ENCODE data around the gene UNCX. TPM values are rescaled to one million over a fixed set of nuclear protein-coding genes. Genes with fewer than 3 reads are reported as not detected.

The UNCX gene
- polyA plus RNA-seq, 1 experiment: not detected

- H3K4me3 ChIP-seq (ENCODE audit: low read depth, low read length): no peak overlapping the region
- DNase-seq (ENCODE audit: low read depth): no peak
- ChIA-PET CTCF (interaction anchor here (0.7 to 2.3 kb wide), 3 partner anchors 41 to 186 kb away, joined by 3 to 6 read pairs (median 3); no protein-coding TSS in a partner anchor), POLR2A (no interaction called here)
- H3K27me3 ChIP-seq (ENCODE audit: control insufficient read depth, insufficient read depth, low read length): peaks cover 61% of the 10 kb centered on the region
- no peaks in the 10 kb centered on the region for H3K36me3 ChIP-seq (ENCODE audit: control insufficient read depth, insufficient read depth, low read length)
- TF ChIP-seq CTCF (IDR thresholded peaks at IDR 0.05; ENCODE audit: insufficient read depth, low read depth, low read length): no peak
Measured at GRCh38 chr7:1246871-1247526, 14.3 kb downstream of the UNCX start.

GRCh38 chr7:1247527-1248041, 14.9 kb downstream of the UNCX start:
- no peak for DNase-seq (ENCODE audit: low read depth)
- peaks cover 58% of the 10 kb centered on the region for H3K27me3 ChIP-seq (ENCODE audit: control insufficient read depth, insufficient read depth, low read length)
- no peak for TF ChIP-seq CTCF (IDR thresholded peaks at IDR 0.05; ENCODE audit: insufficient read depth, low read depth, low read length)
- POLR2A ChIA-PET: no interaction called here
- CTCF ChIA-PET: interaction anchor here (0.7 to 2.3 kb wide), 4 partner anchors 19 to 185 kb away, joined by 3 to 6 read pairs (median 3); no protein-coding TSS in a partner anchor
- no peaks in the 10 kb centered on the region for H3K36me3 ChIP-seq (ENCODE audit: control insufficient read depth, insufficient read depth, low read length)
- no peak overlapping the region for H3K4me3 ChIP-seq (ENCODE audit: low read depth, low read length)

GRCh38 chr7:1248143-1248915, 15.7 kb downstream of the UNCX start:
- DNase-seq (ENCODE audit: low read depth): no peak
- no peak overlapping the region for H3K4me3 ChIP-seq (ENCODE audit: low read depth, low read length)
- peaks cover 53% of the 10 kb centered on the region for H3K27me3 ChIP-seq (ENCODE audit: control insufficient read depth, insufficient read depth, low read length)
- CTCF ChIA-PET: interaction anchor here (0.6 to 2.3 kb wide), 4 partner anchors 20 to 185 kb away, joined by 3 to 6 read pairs (median 3); no protein-coding TSS in a partner anchor
- TF ChIP-seq CTCF (IDR thresholded peaks at IDR 0.05; ENCODE audit: insufficient read depth, low read depth, low read length): no peak
- no peaks in the 10 kb centered on the region for H3K36me3 ChIP-seq (ENCODE audit: control insufficient read depth, insufficient read depth, low read length)
- POLR2A ChIA-PET: interaction anchor here (0.6 kb wide), 1 partner anchor 378 kb away, joined by 3 read pairs; no protein-coding TSS in a partner anchor

DNA sequence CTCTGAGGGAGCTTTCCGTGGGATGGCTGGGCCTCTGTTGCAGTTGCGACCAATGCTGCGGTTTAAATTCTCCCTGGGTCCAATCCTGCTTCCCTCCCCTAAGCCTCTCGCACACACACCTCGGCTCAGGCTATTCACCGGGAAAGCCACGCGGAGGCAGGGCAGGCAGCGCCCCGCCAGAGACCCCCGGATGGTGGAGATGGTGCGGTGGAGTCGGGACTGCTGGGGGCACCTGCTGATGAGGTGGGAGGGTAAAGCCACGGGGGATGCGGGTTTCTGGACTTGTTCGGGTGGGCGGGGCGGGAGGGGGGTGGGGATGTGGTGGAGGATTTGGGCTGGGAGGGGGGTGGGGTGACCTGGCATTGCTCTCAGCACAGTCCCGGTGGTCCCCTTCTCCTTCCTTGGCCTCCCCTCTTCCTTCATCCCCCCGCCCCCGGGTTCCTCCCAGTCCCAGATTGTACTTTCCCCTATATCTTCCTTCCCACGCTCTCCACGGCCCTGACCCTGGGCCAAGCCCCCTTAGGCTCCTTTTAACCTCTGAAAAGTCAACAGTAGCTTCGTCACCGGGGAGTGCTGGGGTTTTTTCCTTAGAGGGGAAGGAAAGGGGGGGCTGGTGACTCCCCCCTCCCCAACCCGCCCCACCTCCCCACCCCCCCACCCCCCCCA, 16.4 kb downstream of the UNCX start:
- TF ChIP-seq CTCF (IDR thresholded peaks at IDR 0.05; ENCODE audit: insufficient read depth, low read depth, low read length): no peak
- no peak overlapping the region for H3K4me3 ChIP-seq (ENCODE audit: low read depth, low read length)
- no peak for DNase-seq (ENCODE audit: low read depth)
- ChIA-PET POLR2A (interaction anchor here (0.6 kb wide), 1 partner anchor 379 kb away, joined by 3 read pairs; no protein-coding TSS in a partner anchor), CTCF (interaction anchor here (2.3 kb wide), 1 partner anchor 184 kb away, joined by 6 read pairs; no protein-coding TSS in a partner anchor)
- no peaks in the 10 kb centered on the region for H3K36me3 ChIP-seq (ENCODE audit: control insufficient read depth, insufficient read depth, low read length)
- H3K27me3 ChIP-seq (ENCODE audit: control insufficient read depth, insufficient read depth, low read length): peaks cover 51% of the 10 kb centered on the region

Measured in BJ (cell line).